ENCODE data around the gene PLSCR4. TPM values are rescaled to one million over a fixed set of nuclear protein-coding genes. Genes with fewer than 3 reads are reported as not detected.

PLSCR4 gene
- total RNA-seq, 1 experiment from 2014 or later = 3.5 TPM

- Histone ChIP-seq H3K9me3 (ENCODE audit: control insufficient read depth, insufficient read depth, low read depth, low read length) (no peaks in the 10 kb centered on the region), H3K27me3 (ENCODE audit: control insufficient read depth, insufficient read depth, low read length) (no peaks in the 10 kb centered on the region), H3K4me3 (ENCODE audit: low read depth in 2 of 2, low read length in 2 of 2) (no peak overlapping the region), H3K36me3 (ENCODE audit: control insufficient read depth, insufficient read depth, low read length) (no peaks in the 10 kb centered on the region), H3K4me1 (ENCODE audit: control insufficient read depth, insufficient read depth, low read length) (no peaks in the 10 kb centered on the region), H3K27ac (ENCODE audit: low read length) (no peak overlapping the region)
- ChIA-PET CTCF (no interaction called here), POLR2A (no interaction called here)
- TF ChIP-seq TCF7L2 (IDR thresholded peaks at IDR 0.05; ENCODE audit: low read depth, low read length) (no peak), SIN3A (IDR thresholded peaks at IDR 0.05; ENCODE audit: borderline replicate concordance, insufficient read depth, low read depth, low read length) (no peak), POLR2AphosphoS5 (IDR thresholded peaks at IDR 0.05; ENCODE audit: low read depth, low read length) (no peak), CTCF (IDR thresholded peaks at IDR 0.05) (no peak), REST (IDR thresholded peaks at IDR 0.05; ENCODE audit: insufficient read depth in 1 of 2, low read depth in 2 of 2, low read length in 1 of 2) (no peak)
- no TSS peak for BruUV-seq (replicated peaks)
- intact Hi-C loops (cut with micrococcal nuclease; ENCODE audit: unreplicated experiment) = no loop called here
- in situ Hi-C loops (cut with HindIII; ENCODE audit: low pct_unique_long_range_greater_than_20kb, low sequenced_read_pairs) = no loop called here
- ATAC-seq (no peak), DNase-seq (ENCODE audit: low read depth, low spot score) (no peak)
Measured at GRCh38 chr3:146277953-146278631, 27.2 kb upstream of the PLSCR4 start.

DNA sequence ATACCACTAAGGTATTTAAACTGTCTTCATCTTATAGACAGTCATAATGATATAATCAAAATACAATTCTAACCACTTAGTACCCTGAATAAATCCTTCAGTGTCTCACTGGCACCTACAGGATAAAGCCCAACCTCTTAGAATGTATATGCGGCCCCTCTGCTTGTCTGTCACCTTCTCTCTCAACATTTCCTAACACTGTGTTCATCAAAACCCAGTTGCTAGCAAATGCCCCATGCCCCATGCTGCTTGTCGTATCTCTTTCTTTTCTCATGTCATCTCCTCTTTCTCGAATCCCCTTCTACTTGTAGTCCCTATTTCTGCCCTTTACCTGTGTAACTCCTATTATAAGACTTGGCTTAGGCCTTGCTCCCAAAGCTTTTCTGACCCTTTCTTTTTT is 24.6 kb upstream of the PLSCR4 start:
- DNase-seq (ENCODE audit: low read depth, low spot score) = no peak
- Histone ChIP-seq H3K27ac (ENCODE audit: low read length) (no peak overlapping the region), H3K27me3 (ENCODE audit: control insufficient read depth, insufficient read depth, low read length) (no peaks in the 10 kb centered on the region), H3K36me3 (ENCODE audit: control insufficient read depth, insufficient read depth, low read length) (no peaks in the 10 kb centered on the region), H3K9me3 (ENCODE audit: control insufficient read depth, insufficient read depth, low read depth, low read length) (no peaks in the 10 kb centered on the region), H3K4me1 (ENCODE audit: control insufficient read depth, insufficient read depth, low read length) (no peaks in the 10 kb centered on the region), H3K4me3 (ENCODE audit: low read depth in 2 of 2, low read length in 2 of 2) (no peak overlapping the region)
- ATAC-seq = no peak
- TF ChIP-seq CTCF (IDR thresholded peaks at IDR 0.05) (no peak), REST (IDR thresholded peaks at IDR 0.05; ENCODE audit: insufficient read depth in 1 of 2, low read depth in 2 of 2, low read length in 1 of 2) (no peak), SIN3A (IDR thresholded peaks at IDR 0.05; ENCODE audit: borderline replicate concordance, insufficient read depth, low read depth, low read length) (no peak), POLR2AphosphoS5 (IDR thresholded peaks at IDR 0.05; ENCODE audit: low read depth, low read length) (no peak), TCF7L2 (IDR thresholded peaks at IDR 0.05; ENCODE audit: low read depth, low read length) (no peak)
- ChIA-PET POLR2A (no interaction called here), CTCF (no interaction called here)
- in situ Hi-C loops (cut with HindIII; ENCODE audit: low pct_unique_long_range_greater_than_20kb, low sequenced_read_pairs) (no loop called here), intact Hi-C loops (cut with micrococcal nuclease; ENCODE audit: unreplicated experiment) (no loop called here)
- BruUV-seq (replicated peaks) = no TSS peak
